Endothelial cell of umbilical vein (primary cell): ENCODE measurements around the gene H2AZ2. TPM values are rescaled to one million over a fixed set of nuclear protein-coding genes. Genes with fewer than 3 reads are reported as not detected.

Experiments
- BruUV-seq: library from RNA; stranded (reverse); fragments of 400-500 nt; replicated peaks from 2 replicates; lab custom pipeline; 2021; lab: Mats Ljungman, UMichigan
- CTCF ChIA-PET: fragments of 300-600, 350-600 bp; sonication (Branson Sonifier 250); formaldehyde crosslinking; loops from one replicate; lab custom pipeline; 2021; ENCODE audit warnings: antibody characterized with exemption, inconsistent platforms; lab: Charles Lee
- POLR2A ChIA-PET: fragments of 300-600, 350-600 bp; sonication (Branson Sonifier 250); formaldehyde crosslinking; loops from one replicate; lab custom pipeline; 2021; ENCODE audit warnings: antibody characterized with exemption, inconsistent platforms; lab: Charles Lee
- DNase-seq: peaks from one replicate; pipeline ENCODE4 v3.0.0-alpha.2; 2011; ENCODE audit warnings: low read depth, low spot score
- FAIRE-seq: peaks from 2 replicates; lab custom pipeline; 2011; peaks lifted over from hg19 to GRCh38; lab: Jason Lieb, UNC
- H2AFZ ChIP-seq: 2 replicates; pipeline ENCODE4 v1.6.0; 2012; ENCODE audit warnings: low read depth, low read length, control low read depth, inconsistent platforms
- H3K27ac ChIP-seq: 2 replicates; pipeline ENCODE4 v1.5.1; 2011; ENCODE audit warnings: low read depth, mild to moderate bottlenecking, control low read depth, low read length, moderate library complexity; ENCODE audit not compliant: insufficient read depth
- H3K27me3 ChIP-seq, 2 experiments: 2 replicates each; pipeline versions ENCODE4 v1.6.0 to v1.6.1; 2011; ENCODE audit warnings: low read length in 2 of 2, mixed read lengths in 1 of 2; ENCODE audit not compliant: control insufficient read depth in 2 of 2, insufficient read depth in 2 of 2
- H3K36me3 ChIP-seq, 2 experiments: 2 replicates in 1 of 2; 3 replicates in 1 of 2; pipeline ENCODE4 v1.5.1; 2011; ENCODE audit warnings: low read length in 2 of 2, mild to moderate bottlenecking in 1 of 2, moderate library complexity in 1 of 2; ENCODE audit not compliant: control insufficient read depth in 2 of 2, insufficient read depth in 2 of 2; ENCODE audit errors: extremely low read depth in 1 of 2
- H3K4me1 ChIP-seq: 3 replicates; pipeline ENCODE4 v1.5.1; 2011; ENCODE audit warnings: mild to moderate bottlenecking, low read length; ENCODE audit not compliant: control insufficient read depth, insufficient read depth; ENCODE audit errors: extremely low read depth
- H3K4me2 ChIP-seq: 2 replicates; pipeline ENCODE4 v1.6.1; 2011; ENCODE audit warnings: low read length, control low read depth, mixed read lengths; ENCODE audit not compliant: insufficient read depth
- H3K4me3 ChIP-seq, 3 experiments: fragments of 200-600 bp in 1 of 3; sonication (generic), shearing (Covaris generic) in 1 of 3; replicated peaks in 1 of 3; 2 replicates each; pipeline ENCODE4 v1.5.1; 2011 to 2016; ENCODE audit warnings: control low read depth in 3 of 3, low read length in 3 of 3, mild to moderate bottlenecking in 2 of 3, inconsistent platforms in 1 of 3, low read depth in 1 of 3, moderate library complexity in 1 of 3; ENCODE audit not compliant: insufficient read depth in 1 of 3
- H3K79me2 ChIP-seq: 2 replicates; pipeline ENCODE4 v1.6.0; 2012; ENCODE audit warnings: low read length, inconsistent platforms; ENCODE audit not compliant: control insufficient read depth, insufficient read depth
- H3K9ac ChIP-seq: replicated peaks from 2 replicates; pipeline ENCODE3; 2011; ENCODE audit warnings: low read length, control low read depth; ENCODE audit not compliant: insufficient read depth; ENCODE audit errors: extremely low read depth
- H3K9me1 ChIP-seq: replicated peaks from 3 replicates; pipeline ENCODE4 v1.6.0; 2011; ENCODE audit warnings: mild to moderate bottlenecking, low read length; ENCODE audit not compliant: control insufficient read depth, insufficient read depth; ENCODE audit errors: extremely low read depth
- H3K9me3 ChIP-seq: replicated peaks from 2 replicates; pipeline ENCODE4 v1.5.1; 2012; ENCODE audit warnings: low read length, inconsistent platforms; ENCODE audit not compliant: control insufficient read depth, insufficient read depth
- H4K20me1 ChIP-seq: replicated peaks from 2 replicates; pipeline ENCODE3; 2011; ENCODE audit warnings: mild to moderate bottlenecking, low read length; ENCODE audit not compliant: control insufficient read depth, insufficient read depth; ENCODE audit errors: extremely low read depth
- CTCF ChIP-seq, 2 donors: IDR thresholded peaks; 1 replicate in 1 of 2; 2 replicates in 1 of 2; pipeline ENCODE4 v1.5.1; 2011; ENCODE audit warnings: low read length in 2 of 2, mild to moderate bottlenecking in 2 of 2, moderate library complexity in 2 of 2, control low read depth in 1 of 2, inconsistent platforms in 1 of 2, low read depth in 1 of 2; ENCODE audit not compliant: insufficient read depth in 1 of 2; ENCODE audit errors: extremely low read depth in 1 of 2
- EZH2 ChIP-seq: IDR thresholded peaks from 2 replicates; pipeline ENCODE4 v1.6.1; 2012; ENCODE audit warnings: borderline replicate concordance, low read depth, mild to moderate bottlenecking, moderate library complexity, low read length, inconsistent platforms; ENCODE audit not compliant: severe bottlenecking
- FOS ChIP-seq: IDR thresholded peaks from 2 replicates; pipeline ENCODE4 v1.6.1; 2011; ENCODE audit warnings: mild to moderate bottlenecking, low read length, moderate library complexity, borderline replicate concordance; ENCODE audit not compliant: insufficient read depth
- GATA2 ChIP-seq: IDR thresholded peaks from 2 replicates; pipeline ENCODE4 v1.7.0; 2011; ENCODE audit warnings: low read depth, mild to moderate bottlenecking, moderate library complexity, mixed read lengths, low read length; ENCODE audit not compliant: insufficient read length, insufficient read depth
- JUN ChIP-seq: IDR thresholded peaks from 2 replicates; pipeline ENCODE4 v1.6.1; 2011; ENCODE audit warnings: borderline replicate concordance, low read depth; ENCODE audit not compliant: insufficient read length, insufficient read depth
- MAX ChIP-seq: IDR thresholded peaks from 2 replicates; pipeline ENCODE4 v1.6.1; 2011; ENCODE audit not compliant: insufficient read depth, insufficient read length
- MYC ChIP-seq: IDR thresholded peaks from one replicate; pipeline ENCODE4 v1.6.1; 2011; ENCODE audit warnings: mild to moderate bottlenecking, low read depth, low read length
- POLR2A ChIP-seq: IDR thresholded peaks from 2 replicates; pipeline ENCODE4 v1.6.1; 2012; ENCODE audit warnings: low read depth, mild to moderate bottlenecking, control low read depth, low read length
- POLR2AphosphoS5 ChIP-seq: IDR thresholded peaks from 2 replicates; pipeline ENCODE4 v1.6.1; 2012; ENCODE audit warnings: low read depth, mild to moderate bottlenecking, control low read depth, low read length, moderate library complexity; ENCODE audit not compliant: insufficient read depth
- dilution Hi-C: fragments of 300-500 bp; cut with MboI; formaldehyde crosslinking; loops from one replicate; pipeline ENCODE4 v1.15.0; 2019; ENCODE audit warnings: low sequenced_read_pairs; ENCODE audit not compliant: extremely low pct_ligation_motif_present
- intact Hi-C: fragments of 100-400 bp; cut with micrococcal nuclease; formaldehyde crosslinking; loops from one replicate; pipeline ENCODE4 v1.10.0; 2022
- polyA plus RNA-seq, 4 experiments: library from polyadenylated mRNA; depleted of rRNA in 3 of 4; stranded (reverse) in 3 of 4; unstranded in 1 of 4; fragments of >200 nt; gene quantifications; 2 replicates each; pipeline versions ENCODE4 v1.2.1 to v1.2.3, GENCODE V29; 2011 to 2012; ENCODE audit warnings: missing spikeins in 1 of 4
- total RNA-seq: library from RNA; stranded (reverse); gene quantifications from 2 replicates; pipeline ENCODE4 v1.2.3, GENCODE V29; 2021

H2AZ2 gene
- total and polyA plus RNA-seq, 2 donors (not counting 3 experiments of a cell fraction or from before 2014, with no cell fraction given): 225 to 232 TPM

- FAIRE-seq (no peak), DNase-seq (no peak)
- no peaks in the 10 kb centered on the region for H4K20me1 ChIP-seq
- H3K9me1 ChIP-seq: no peaks in the 10 kb centered on the region
- H3K79me2 ChIP-seq: peaks cover 3% of the 10 kb centered on the region
- ChIA-PET POLR2A (no interaction called here), CTCF (interaction anchor here (0.6 to 0.7 kb wide), 2 partner anchors 76 to 345 kb away, joined by 3 read pairs; no protein-coding TSS in a partner anchor)
- H3K9ac ChIP-seq: no peak overlapping the region
- no peak overlapping the region for H3K27ac ChIP-seq
- no peaks in the 10 kb centered on the region for H3K36me3 ChIP-seq
- intact Hi-C loops (no loop called here), dilution Hi-C loops (no loop called here)
- no peak overlapping the region for H3K4me3 ChIP-seq
- no peak for TF ChIP-seq EZH2
- TF ChIP-seq FOS: no peak
- no peaks in the 10 kb centered on the region for H3K27me3 ChIP-seq
- no TSS peak for BruUV-seq
- no peaks in the 10 kb centered on the region for H3K9me3 ChIP-seq
- no peaks in the 10 kb centered on the region for H3K4me1 ChIP-seq
- no peak overlapping the region for H3K4me2 ChIP-seq
- H2AFZ ChIP-seq: no peak overlapping the region
Measured at GRCh38 chr7:44791278-44792219, 56.3 kb downstream of the H2AZ2 start.

- H3K4me1 ChIP-seq: no peaks in the 10 kb centered on the region
- DNase-seq (no peak), FAIRE-seq (no peak)
- no peaks in the 10 kb centered on the region for H3K9me1 ChIP-seq
- TF ChIP-seq EZH2 (no peak), POLR2AphosphoS5 (no peak), FOS (no peak), CTCF (IDR thresholded peaks at IDR 0.05; ENCODE audit: extremely low read depth in 1 of 2, insufficient read depth in 1 of 2, low read depth in 1 of 2, low read length in 2 of 2) (no peak), MAX (no peak), MYC (no peak), JUN (no peak), POLR2A (no peak), GATA2 (no peak)
- no peak overlapping the region for H2AFZ ChIP-seq
- intact Hi-C loops: no loop called here
- no peaks in the 10 kb centered on the region for H4K20me1 ChIP-seq
- H3K9me3 ChIP-seq: no peaks in the 10 kb centered on the region
- no peak overlapping the region for H3K9ac ChIP-seq
- H3K4me2 ChIP-seq: no peak overlapping the region
- dilution Hi-C loops: no loop called here
- ChIA-PET POLR2A (no interaction called here), CTCF (interaction anchor here (1.1 kb wide), 1 partner anchor 48 kb away, joined by 3 read pairs; no protein-coding TSS in a partner anchor)
- no peak overlapping the region for H3K27ac ChIP-seq
- no TSS peak for BruUV-seq
- H3K27me3 ChIP-seq: no peaks in the 10 kb centered on the region
- no peak overlapping the region for H3K4me3 ChIP-seq
- no peaks in the 10 kb centered on the region for H3K36me3 ChIP-seq
- no peaks in the 10 kb centered on the region for H3K79me2 ChIP-seq
Measured at GRCh38 chr7:44789990-44790389, 57.9 kb downstream of the H2AZ2 start.
